B cell (primary cell): ENCODE measurements around the gene ALDH1A1. TPM values are rescaled to one million over a fixed set of nuclear protein-coding genes. Genes with fewer than 3 reads are reported as not detected.

ENCODE experiments used
- ATAC-seq: fragments of 200-7000 bp; cut with Tn5 transposase; one replicate; pipeline ENCODE4 v1.10.0; 2021; ENCODE audit warnings: low read depth, mild to moderate bottlenecking, moderate number of reproducible peaks, moderate library complexity
- CTCF ChIA-PET: fragments of 350-600 bp; sonication (Branson Sonifier 250); formaldehyde crosslinking; loops from one replicate; lab custom pipeline; 2021; ENCODE audit warnings: antibody characterized with exemption, inconsistent platforms; lab: Charles Lee
- POLR2A ChIA-PET: fragments of 350-600 bp; sonication (Branson Sonifier 250); formaldehyde crosslinking; loops from one replicate; lab custom pipeline; 2021; ENCODE audit warnings: antibody characterized with exemption; lab: Charles Lee
- DNase-seq: peaks from one replicate; pipeline ENCODE4 v3.0.0; 2013
- H2AFZ ChIP-seq: 2 replicates; pipeline ENCODE4 v1.6.1; 2012; ENCODE audit warnings: mild to moderate bottlenecking, low read depth, low read length; ENCODE audit not compliant: insufficient read depth, poor library complexity, severe bottlenecking
- H3K27ac ChIP-seq, 2 donors: 1 replicate in 1 of 2; 2 replicates in 1 of 2; pipeline ENCODE4 v1.5.1; 2012 to 2013; ENCODE audit warnings: low read length in 2 of 2, mild to moderate bottlenecking in 2 of 2, moderate library complexity in 1 of 2
- H3K27me3 ChIP-seq, 4 experiments: fragments of 200-600 bp in 1 of 4; sonication (generic) in 1 of 4; replicated peaks in 1 of 4; 1 replicate in 2 of 4; 2 replicates in 2 of 4; pipeline versions ENCODE4 v1.6.1 to v1.7.0; 2013 to 2016; ENCODE audit warnings: low read length in 3 of 4, mild to moderate bottlenecking in 2 of 4, mixed read lengths in 1 of 4, moderate library complexity in 1 of 4; ENCODE audit not compliant: insufficient read depth in 4 of 4, control insufficient read depth in 3 of 4; ENCODE audit errors: control extremely low read depth in 1 of 4
- H3K36me3 ChIP-seq, 2 experiments: replicated peaks in 1 of 2; 1 replicate in 1 of 2; 2 replicates in 1 of 2; pipeline versions ENCODE4 v1.6.1 to v1.7.1; 2013; ENCODE audit warnings: low read length in 1 of 2; ENCODE audit not compliant: insufficient read depth in 2 of 2, control insufficient read depth in 1 of 2; ENCODE audit errors: control extremely low read depth in 1 of 2, extremely low read depth in 1 of 2
- H3K4me1 ChIP-seq, 2 donors: fragments of 200-600 bp in 1 of 2; sonication (generic) in 1 of 2; 1 replicate in 1 of 2; 2 replicates in 1 of 2; pipeline versions ENCODE4 v1.5.1 to v1.6.1; 2013 to 2017; ENCODE audit warnings: low read length in 2 of 2; ENCODE audit not compliant: control insufficient read depth in 2 of 2, insufficient read depth in 2 of 2
- H3K4me2 ChIP-seq: replicated peaks from 2 replicates; pipeline ENCODE3; 2012; ENCODE audit warnings: mild to moderate bottlenecking, low read depth, low read length; ENCODE audit not compliant: poor library complexity, severe bottlenecking
- H3K4me3 ChIP-seq, 5 experiments: fragments of 200-600 bp in 1 of 5; sonication (generic) in 1 of 5; 1 replicate in 3 of 5; 2 replicates in 2 of 5; pipeline versions ENCODE4 v1.5.1 to v1.7.0; 2011 to 2016; ENCODE audit warnings: low read length in 4 of 5, mild to moderate bottlenecking in 4 of 5, low read depth in 2 of 5, control low read depth in 1 of 5, moderate library complexity in 1 of 5; ENCODE audit not compliant: insufficient read depth in 1 of 5; ENCODE audit errors: control extremely low read depth in 1 of 5, extremely low read depth in 1 of 5
- H3K79me2 ChIP-seq: fragments of 200-600 bp; sonication (generic); one replicate; pipeline ENCODE4 v1.6.0; 2016; ENCODE audit warnings: low read length; ENCODE audit not compliant: control insufficient read depth, insufficient read depth
- H3K9ac ChIP-seq: fragments of 200-600 bp; sonication (generic); 2 replicates; pipeline ENCODE4 v1.6.1; 2017; ENCODE audit warnings: mild to moderate bottlenecking, low read length, moderate library complexity
- H3K9me3 ChIP-seq, 3 donors: one replicate each; pipeline versions ENCODE4 v1.6.1 to v1.7.1; 2013; ENCODE audit warnings: low read length in 2 of 3; ENCODE audit not compliant: control insufficient read depth in 2 of 3, insufficient read depth in 1 of 3; ENCODE audit errors: control extremely low read depth in 1 of 3
- H4K20me1 ChIP-seq: 2 replicates; pipeline ENCODE4 v1.6.0; 2012; ENCODE audit warnings: mild to moderate bottlenecking, low read length; ENCODE audit not compliant: insufficient read depth, control insufficient read depth, poor library complexity, severe bottlenecking
- H3K27ac Mint-ChIP-seq: one replicate; pipeline ENCODE4 v1.8.0; 2021; ENCODE audit warnings: mixed read lengths
- H3K27me3 Mint-ChIP-seq: one replicate; pipeline ENCODE4 v1.8.0; 2021; ENCODE audit warnings: mixed read lengths
- H3K4me1 Mint-ChIP-seq: one replicate; pipeline ENCODE4 v1.8.0; 2021; ENCODE audit warnings: mixed read lengths
- H3K4me3 Mint-ChIP-seq: one replicate; pipeline ENCODE4 v1.8.0; 2021; ENCODE audit warnings: mixed read lengths
- H3K9me3 Mint-ChIP-seq: one replicate; pipeline ENCODE4 v1.8.0; 2022; ENCODE audit warnings: mixed read lengths; ENCODE audit not compliant: insufficient read depth
- CTCF ChIP-seq: fragments of 200-600 bp; IDR thresholded peaks from one replicate; pipeline ENCODE4 v1.8.0; 2022; ENCODE audit warnings: antibody characterized with exemption, mild to moderate bottlenecking
- EZH2 ChIP-seq: IDR thresholded peaks from 2 replicates; pipeline ENCODE4 v1.6.1; 2012; ENCODE audit warnings: borderline replicate concordance, low read depth, mild to moderate bottlenecking, moderate library complexity, low read length; ENCODE audit not compliant: insufficient read depth, poor library complexity, severe bottlenecking
- WGBS: methylation state at CpG from one replicate; pipeline ENCODE4 v1.1.5; 2013; ENCODE audit warnings: missing lambda C conversion rate; ENCODE audit not compliant: insufficient coverage; 5-methylcytosine and 5-hydroxymethylcytosine counted together
- intact Hi-C: fragments of 100-400 bp; cut with micrococcal nuclease; formaldehyde crosslinking; loops from one replicate; pipeline ENCODE4 v1.10.0; 2022
- polyA plus RNA-seq: library from polyadenylated mRNA; depleted of rRNA; stranded (reverse); fragments of >200 nt; gene quantifications from 2 replicates; pipeline ENCODE4 v1.2.3, GENCODE V29; 2012
- total RNA-seq, 2 donors: library from RNA; stranded (reverse); fragments of 120-200 nt in 1 of 2; gene quantifications; 1 replicate in 1 of 2; 2 replicates in 1 of 2; pipeline versions ENCODE4 v1.2.3 to v1.2.4, GENCODE V29; 2013 to 2022

ALDH1A1 gene
- total and polyA plus RNA-seq, 2 donors (not counting 1 experiment from before 2014, with no cell fraction given), result 0.43 TPM; not detected in 1

GRCh38 chr9:72895122-72895521 is 57.7 kb downstream of the ALDH1A1 start:
- ChIA-PET POLR2A (no interaction called here), CTCF (no interaction called here)
- Histone ChIP-seq H4K20me1 (no peaks in the 10 kb centered on the region), H3K27me3 (no peaks in the 10 kb centered on the region), H3K27ac (no peak overlapping the region), H3K4me3 (no peak overlapping the region), H3K79me2 (no peaks in the 10 kb centered on the region), H3K9ac (no peak overlapping the region), H3K9me3 (no peaks in the 10 kb centered on the region), H2AFZ (no peak overlapping the region), H3K4me1 (no peaks in the 10 kb centered on the region), H3K4me2 (no peak overlapping the region), H3K36me3 (no peaks in the 10 kb centered on the region)
- TF ChIP-seq EZH2 (no peak), CTCF (no peak)
- WGBS, result no CpG with 5 or more reads among the region's 2 CpGs
- intact Hi-C loops, result no loop called here
- Mint-ChIP-seq H3K9me3 (no peaks in the 10 kb centered on the region), H3K4me3 (no peak overlapping the region), H3K4me1 (no peaks in the 10 kb centered on the region), H3K27me3 (no peaks in the 10 kb centered on the region), H3K27ac (no peak overlapping the region)
- ATAC-seq (no peak), DNase-seq (no peak)

- H3K27ac Mint-ChIP-seq, result no peak overlapping the region
These were observed 58.5 kb downstream of the ALDH1A1 start for GRCh38 chr9:72894342-72894741.

More at GRCh38 chr9:72894342-72894741, 58.5 kb downstream of the ALDH1A1 start:
- Histone ChIP-seq H4K20me1 (no peaks in the 10 kb centered on the region), H3K79me2 (no peaks in the 10 kb centered on the region), H3K9me3 (no peaks in the 10 kb centered on the region), H3K4me3 (no peak overlapping the region), H3K36me3 (no peaks in the 10 kb centered on the region), H2AFZ (no peak overlapping the region), H3K4me1 (no peaks in the 10 kb centered on the region), H3K4me2 (no peak overlapping the region), H3K27me3 (no peaks in the 10 kb centered on the region), H3K9ac (no peak overlapping the region), H3K27ac (no peak overlapping the region)
- 97% methylated on average over 3 of the region's 5 CpGs for WGBS
- ChIA-PET POLR2A (no interaction called here), CTCF (no interaction called here)
- ATAC-seq (no peak), DNase-seq (no peak)
- Mint-ChIP-seq H3K4me3 (no peak overlapping the region), H3K4me1 (no peaks in the 10 kb centered on the region), H3K9me3 (no peaks in the 10 kb centered on the region), H3K27me3 (no peaks in the 10 kb centered on the region)
- TF ChIP-seq EZH2 (no peak), CTCF (no peak)
- intact Hi-C loops, result no loop called here
